Activated CD8-positive, alpha-beta T cell treated with anti-CD3 and anti-CD28 coated beads for 36 hours (primary cell): ENCODE measurements around the gene MGAT4C. TPM values are rescaled to one million over a fixed set of nuclear protein-coding genes. Genes with fewer than 3 reads are reported as not detected.

Source experiments
- ATAC-seq: fragments of 200-7000 bp; cut with Tn5 transposase; one replicate; pipeline ENCODE4 v1.10.0; 2021; ENCODE audit warnings: mild to moderate bottlenecking, moderate library complexity
- CTCF ChIA-PET: fragments of 350-600 bp; sonication (Branson Sonifier 250); formaldehyde crosslinking; loops from one replicate; lab custom pipeline; 2021; ENCODE audit warnings: antibody characterized with exemption; lab: Charles Lee
- POLR2A ChIA-PET: fragments of 350-600 bp; sonication (Branson Sonifier 250); formaldehyde crosslinking; loops from one replicate; lab custom pipeline; 2021; ENCODE audit warnings: antibody characterized with exemption; lab: Charles Lee
- DNase-seq: peaks from one replicate; pipeline ENCODE4 v3.0.0-alpha.2; 2020
- H3K27ac Mint-ChIP-seq: one replicate; pipeline ENCODE4 v1.8.0; 2021; ENCODE audit warnings: mild to moderate bottlenecking, mixed read lengths
- H3K27me3 Mint-ChIP-seq: one replicate; pipeline ENCODE4 v1.8.0; 2021; ENCODE audit warnings: mixed read lengths
- H3K36me3 Mint-ChIP-seq: one replicate; pipeline ENCODE4 v1.8.0; 2021; ENCODE audit warnings: low read depth, mixed read lengths
- H3K4me1 Mint-ChIP-seq: one replicate; pipeline ENCODE4 v1.8.0; 2021; ENCODE audit warnings: low read depth, mixed read lengths
- H3K4me3 Mint-ChIP-seq: one replicate; pipeline ENCODE4 v1.8.0; 2021; ENCODE audit warnings: mild to moderate bottlenecking, moderate library complexity, mixed read lengths
- H3K9me3 Mint-ChIP-seq: one replicate; pipeline ENCODE4 v1.8.0; 2021; ENCODE audit warnings: mixed read lengths
- CTCF ChIP-seq: fragments of 200-600 bp; IDR thresholded peaks from one replicate; pipeline ENCODE4 v1.8.0; 2022; ENCODE audit warnings: antibody characterized with exemption, mild to moderate bottlenecking
- intact Hi-C: fragments of 100-400 bp; cut with micrococcal nuclease; formaldehyde crosslinking; loops from one replicate; pipeline ENCODE4 v1.10.0; 2022
- total RNA-seq, 2 experiments: library from RNA; stranded (reverse); gene quantifications; one replicate each; pipeline ENCODE4 v1.2.3, GENCODE V29; 2021

The MGAT4C gene
- total RNA-seq, 2 experiments from 2014 or later, result not detected

- Mint-ChIP-seq H3K4me1 (no peaks in the 10 kb centered on the region), H3K27ac (no peak overlapping the region), H3K27me3 (no peaks in the 10 kb centered on the region), H3K9me3 (peaks cover 19% of the 10 kb centered on the region), H3K4me3 (no peak overlapping the region), H3K36me3 (no peaks in the 10 kb centered on the region)
- DNase-seq (no peak), ATAC-seq (no peak)
- POLR2A ChIA-PET, result no interaction called here
- no peak for TF ChIP-seq CTCF
- intact Hi-C loops, result no loop called here
- CTCF ChIA-PET, result no interaction called here
These were observed 262.4 kb downstream of the MGAT4C start for GRCh38 chr12:85993746-85994145.

- ATAC-seq (no peak), DNase-seq (no peak)
- TF ChIP-seq CTCF, result no peak
- H3K4me1 Mint-ChIP-seq, result no peaks in the 10 kb centered on the region
- peaks cover 5% of the 10 kb centered on the region for H3K9me3 Mint-ChIP-seq
- H3K36me3 Mint-ChIP-seq, result no peaks in the 10 kb centered on the region
- ChIA-PET CTCF (no interaction called here), POLR2A (no interaction called here)
- no peak overlapping the region for H3K27ac Mint-ChIP-seq
- no peak overlapping the region for H3K4me3 Mint-ChIP-seq
- no peaks in the 10 kb centered on the region for H3K27me3 Mint-ChIP-seq
- intact Hi-C loops, result no loop called here
These were observed 270.2 kb downstream of the MGAT4C start for GRCh38 chr12:85985996-85986395.

GRCh38 chr12:85983601-85984000 lies 272.6 kb downstream of the MGAT4C start:
- TF ChIP-seq CTCF, result no peak
- peaks cover 5% of the 10 kb centered on the region for H3K9me3 Mint-ChIP-seq
- no peaks in the 10 kb centered on the region for H3K4me1 Mint-ChIP-seq
- no peaks in the 10 kb centered on the region for H3K36me3 Mint-ChIP-seq
- H3K27ac Mint-ChIP-seq, result no peak overlapping the region
- no peak overlapping the region for H3K4me3 Mint-ChIP-seq
- no peak for ATAC-seq
- POLR2A ChIA-PET, result no interaction called here
- H3K27me3 Mint-ChIP-seq, result no peaks in the 10 kb centered on the region
- intact Hi-C loops, result no loop called here
- CTCF ChIA-PET, result no interaction called here
- DNase-seq, result no peak

- ATAC-seq (no peak), DNase-seq (no peak)
- intact Hi-C loops, result no loop called here
- no peak overlapping the region for H3K4me3 Mint-ChIP-seq
- no peaks in the 10 kb centered on the region for H3K4me1 Mint-ChIP-seq
- no peaks in the 10 kb centered on the region for H3K27me3 Mint-ChIP-seq
- CTCF ChIA-PET, result no interaction called here
- no peaks in the 10 kb centered on the region for H3K36me3 Mint-ChIP-seq
- no peak overlapping the region for H3K27ac Mint-ChIP-seq
- POLR2A ChIA-PET, result no interaction called here
- H3K9me3 Mint-ChIP-seq, result peaks cover 3% of the 10 kb centered on the region
- no peak for TF ChIP-seq CTCF
These were observed 276.6 kb downstream of the MGAT4C start for GRCh38 chr12:85979641-85980040.

GRCh38 chr12:85975716-85976115 lies 280.5 kb downstream of the MGAT4C start:
- Mint-ChIP-seq H3K4me3 (no peak overlapping the region), H3K36me3 (no peaks in the 10 kb centered on the region), H3K9me3 (peaks cover 1% of the 10 kb centered on the region), H3K27ac (no peak overlapping the region), H3K27me3 (no peaks in the 10 kb centered on the region), H3K4me1 (no peaks in the 10 kb centered on the region)
- CTCF ChIA-PET, result no interaction called here
- intact Hi-C loops, result no loop called here
- ATAC-seq (no peak), DNase-seq (no peak)
- POLR2A ChIA-PET, result no interaction called here
- TF ChIP-seq CTCF, result no peak
